HEK293 (cell line): ENCODE data around the gene NOL9.

Experiments
- EGR2 ChIP-seq: fragments of 450-650 bp; formaldehyde crosslinking; IDR thresholded peaks from 2 replicates; pipeline ENCODE4 v1.5.1; 2016; ENCODE audit warnings: low read depth, missing biosample characterization, missing genetic modification characterization
- MZF1 ChIP-seq: fragments of 450-650 bp; formaldehyde crosslinking; IDR thresholded peaks from 2 replicates; pipeline ENCODE4 v1.5.1; 2017; ENCODE audit warnings: missing biosample characterization, missing genetic modification characterization, borderline replicate concordance
- TCF7L2 ChIP-seq: IDR thresholded peaks from 2 replicates; pipeline ENCODE4 v1.6.1; 2011; ENCODE audit warnings: low read depth, mild to moderate bottlenecking, inconsistent platforms, low read length, moderate library complexity, borderline replicate concordance
- ZNF121 ChIP-seq: fragments of 450-650 bp; formaldehyde crosslinking; IDR thresholded peaks from 2 replicates; pipeline ENCODE4 v1.5.1; 2016; ENCODE audit warnings: missing biosample characterization, missing genetic modification characterization
- ZNF221 ChIP-seq: fragments of 450-650 bp; formaldehyde crosslinking; IDR thresholded peaks from 2 replicates; pipeline ENCODE4 v1.5.1; 2017; ENCODE audit warnings: missing biosample characterization, missing genetic modification characterization, borderline replicate concordance
- ZNF292 ChIP-seq: fragments of 450-650 bp; formaldehyde crosslinking; IDR thresholded peaks from 2 replicates; pipeline ENCODE4 v1.5.1; 2016; ENCODE audit warnings: low read depth, missing biosample characterization, missing genetic modification characterization, borderline replicate concordance
- ZNF416 ChIP-seq: fragments of 450-650 bp; formaldehyde crosslinking; IDR thresholded peaks from 2 replicates; pipeline ENCODE4 v1.5.1; 2016; ENCODE audit warnings: missing biosample characterization, missing genetic modification characterization
- ZNF510 ChIP-seq: fragments of 450-650 bp; formaldehyde crosslinking; IDR thresholded peaks from 2 replicates; pipeline ENCODE4 v1.5.1; 2018; ENCODE audit warnings: mild to moderate bottlenecking, missing genetic modification characterization, missing biosample characterization; ENCODE audit not compliant: insufficient replicate concordance
- ZNF670 ChIP-seq: fragments of 450-650 bp; formaldehyde crosslinking; IDR thresholded peaks from 2 replicates; pipeline ENCODE4 v1.5.1; 2016; ENCODE audit warnings: missing biosample characterization, missing genetic modification characterization, low read depth
- TF ChIP-seq, protein P1 (sequence below): fragments of 450-650 bp; formaldehyde crosslinking; IDR thresholded peaks from 2 replicates; pipeline ENCODE4 v1.5.1; 2016; ENCODE audit warnings: missing biosample characterization, missing genetic modification characterization
- TF ChIP-seq, protein P2 (sequence below): fragments of 450-650 bp; formaldehyde crosslinking; IDR thresholded peaks from 2 replicates; pipeline ENCODE4 v1.5.1; 2016; ENCODE audit warnings: missing biosample characterization, missing genetic modification characterization
- TF ChIP-seq, protein P3 (sequence below): IDR thresholded peaks from 2 replicates; pipeline ENCODE4 v1.6.1; 2011; ENCODE audit warnings: mild to moderate bottlenecking, low read depth, low read length, borderline replicate concordance
- TF ChIP-seq, protein P4 (sequence below): fragments of 450-650 bp; formaldehyde crosslinking; IDR thresholded peaks from 2 replicates; pipeline ENCODE4 v1.5.1; 2016; ENCODE audit warnings: missing biosample characterization, missing genetic modification characterization
- TF ChIP-seq, protein P5 (sequence below): fragments of 450-650 bp; formaldehyde crosslinking; conservative IDR thresholded peaks from 2 replicates; pipeline ENCODE4 v1.5.1; 2016; ENCODE audit warnings: low read depth, missing biosample characterization, missing genetic modification characterization

DNA sequence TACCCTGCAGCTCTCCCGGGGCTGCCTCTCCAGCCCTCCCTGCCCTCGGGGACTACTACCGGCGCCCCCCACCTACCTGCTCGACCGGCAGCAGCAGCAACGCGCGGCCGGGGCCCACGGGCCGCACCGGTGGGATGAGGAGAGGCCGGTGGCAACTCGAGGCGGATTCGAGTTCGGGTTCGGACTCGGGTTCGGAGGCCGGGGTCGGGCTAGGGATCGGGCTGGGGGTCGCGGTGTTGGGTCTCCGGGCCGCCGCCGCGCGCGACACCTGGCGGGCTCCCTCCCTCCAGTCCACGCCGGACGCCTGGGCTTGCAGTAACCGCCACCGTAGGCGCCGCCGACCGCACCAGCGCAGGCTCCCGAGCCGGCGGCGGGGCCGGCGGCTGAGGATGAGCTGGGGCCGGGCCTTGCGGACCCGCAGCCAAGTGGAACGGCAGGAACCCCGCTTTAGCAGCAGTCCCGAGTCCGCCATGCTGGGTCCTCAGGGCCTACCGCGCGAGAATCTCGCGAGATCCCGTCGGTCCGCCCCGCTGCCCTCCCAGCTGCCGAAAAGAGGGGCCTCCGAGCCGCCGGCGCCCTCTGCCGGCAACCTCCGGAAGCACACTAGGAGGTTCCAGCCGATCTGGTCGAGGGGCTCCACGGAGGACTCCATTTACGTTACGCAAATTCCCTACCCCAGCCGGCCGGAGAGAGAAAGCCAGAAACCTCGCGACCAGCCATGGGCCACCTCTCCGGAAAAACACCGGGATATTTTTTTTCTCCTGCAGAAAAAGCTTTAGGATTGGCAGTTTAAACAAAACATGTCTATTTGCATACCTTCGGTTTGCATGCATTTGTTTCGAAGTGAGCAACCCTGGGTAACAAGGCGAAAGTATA, at the start of gene NOL9:
- TF ChIP-seq, protein P1, sequence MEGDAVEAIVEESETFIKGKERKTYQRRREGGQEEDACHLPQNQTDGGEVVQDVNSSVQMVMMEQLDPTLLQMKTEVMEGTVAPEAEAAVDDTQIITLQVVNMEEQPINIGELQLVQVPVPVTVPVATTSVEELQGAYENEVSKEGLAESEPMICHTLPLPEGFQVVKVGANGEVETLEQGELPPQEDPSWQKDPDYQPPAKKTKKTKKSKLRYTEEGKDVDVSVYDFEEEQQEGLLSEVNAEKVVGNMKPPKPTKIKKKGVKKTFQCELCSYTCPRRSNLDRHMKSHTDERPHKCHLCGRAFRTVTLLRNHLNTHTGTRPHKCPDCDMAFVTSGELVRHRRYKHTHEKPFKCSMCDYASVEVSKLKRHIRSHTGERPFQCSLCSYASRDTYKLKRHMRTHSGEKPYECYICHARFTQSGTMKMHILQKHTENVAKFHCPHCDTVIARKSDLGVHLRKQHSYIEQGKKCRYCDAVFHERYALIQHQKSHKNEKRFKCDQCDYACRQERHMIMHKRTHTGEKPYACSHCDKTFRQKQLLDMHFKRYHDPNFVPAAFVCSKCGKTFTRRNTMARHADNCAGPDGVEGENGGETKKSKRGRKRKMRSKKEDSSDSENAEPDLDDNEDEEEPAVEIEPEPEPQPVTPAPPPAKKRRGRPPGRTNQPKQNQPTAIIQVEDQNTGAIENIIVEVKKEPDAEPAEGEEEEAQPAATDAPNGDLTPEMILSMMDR (tag by site-specific recombination), result peak; percentile 93
- TF ChIP-seq, protein P2, sequence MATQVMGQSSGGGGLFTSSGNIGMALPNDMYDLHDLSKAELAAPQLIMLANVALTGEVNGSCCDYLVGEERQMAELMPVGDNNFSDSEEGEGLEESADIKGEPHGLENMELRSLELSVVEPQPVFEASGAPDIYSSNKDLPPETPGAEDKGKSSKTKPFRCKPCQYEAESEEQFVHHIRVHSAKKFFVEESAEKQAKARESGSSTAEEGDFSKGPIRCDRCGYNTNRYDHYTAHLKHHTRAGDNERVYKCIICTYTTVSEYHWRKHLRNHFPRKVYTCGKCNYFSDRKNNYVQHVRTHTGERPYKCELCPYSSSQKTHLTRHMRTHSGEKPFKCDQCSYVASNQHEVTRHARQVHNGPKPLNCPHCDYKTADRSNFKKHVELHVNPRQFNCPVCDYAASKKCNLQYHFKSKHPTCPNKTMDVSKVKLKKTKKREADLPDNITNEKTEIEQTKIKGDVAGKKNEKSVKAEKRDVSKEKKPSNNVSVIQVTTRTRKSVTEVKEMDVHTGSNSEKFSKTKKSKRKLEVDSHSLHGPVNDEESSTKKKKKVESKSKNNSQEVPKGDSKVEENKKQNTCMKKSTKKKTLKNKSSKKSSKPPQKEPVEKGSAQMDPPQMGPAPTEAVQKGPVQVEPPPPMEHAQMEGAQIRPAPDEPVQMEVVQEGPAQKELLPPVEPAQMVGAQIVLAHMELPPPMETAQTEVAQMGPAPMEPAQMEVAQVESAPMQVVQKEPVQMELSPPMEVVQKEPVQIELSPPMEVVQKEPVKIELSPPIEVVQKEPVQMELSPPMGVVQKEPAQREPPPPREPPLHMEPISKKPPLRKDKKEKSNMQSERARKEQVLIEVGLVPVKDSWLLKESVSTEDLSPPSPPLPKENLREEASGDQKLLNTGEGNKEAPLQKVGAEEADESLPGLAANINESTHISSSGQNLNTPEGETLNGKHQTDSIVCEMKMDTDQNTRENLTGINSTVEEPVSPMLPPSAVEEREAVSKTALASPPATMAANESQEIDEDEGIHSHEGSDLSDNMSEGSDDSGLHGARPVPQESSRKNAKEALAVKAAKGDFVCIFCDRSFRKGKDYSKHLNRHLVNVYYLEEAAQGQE (tag by site-specific recombination), result no peak
- TF ChIP-seq, protein P3, sequence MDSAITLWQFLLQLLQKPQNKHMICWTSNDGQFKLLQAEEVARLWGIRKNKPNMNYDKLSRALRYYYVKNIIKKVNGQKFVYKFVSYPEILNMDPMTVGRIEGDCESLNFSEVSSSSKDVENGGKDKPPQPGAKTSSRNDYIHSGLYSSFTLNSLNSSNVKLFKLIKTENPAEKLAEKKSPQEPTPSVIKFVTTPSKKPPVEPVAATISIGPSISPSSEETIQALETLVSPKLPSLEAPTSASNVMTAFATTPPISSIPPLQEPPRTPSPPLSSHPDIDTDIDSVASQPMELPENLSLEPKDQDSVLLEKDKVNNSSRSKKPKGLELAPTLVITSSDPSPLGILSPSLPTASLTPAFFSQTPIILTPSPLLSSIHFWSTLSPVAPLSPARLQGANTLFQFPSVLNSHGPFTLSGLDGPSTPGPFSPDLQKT, result no peak
- TF ChIP-seq MZF1 (no peak), ZNF121 (tag by site-specific recombination) (no peak), EGR2 (tag by site-specific recombination) (no peak), ZNF221 (tag by site-specific recombination) (no peak), ZNF670 (tag by site-specific recombination) (no peak), ZNF416 (tag by site-specific recombination) (no peak), ZNF510 (tag by site-specific recombination) (no peak), TCF7L2 (no peak), ZNF292 (tag by site-specific recombination) (no peak)
- TF ChIP-seq, protein P4, sequence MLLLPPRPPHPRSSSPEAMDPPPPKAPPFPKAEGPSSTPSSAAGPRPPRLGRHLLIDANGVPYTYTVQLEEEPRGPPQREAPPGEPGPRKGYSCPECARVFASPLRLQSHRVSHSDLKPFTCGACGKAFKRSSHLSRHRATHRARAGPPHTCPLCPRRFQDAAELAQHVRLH (tag by site-specific recombination), result peak; percentile 92
- TF ChIP-seq, protein P5, sequence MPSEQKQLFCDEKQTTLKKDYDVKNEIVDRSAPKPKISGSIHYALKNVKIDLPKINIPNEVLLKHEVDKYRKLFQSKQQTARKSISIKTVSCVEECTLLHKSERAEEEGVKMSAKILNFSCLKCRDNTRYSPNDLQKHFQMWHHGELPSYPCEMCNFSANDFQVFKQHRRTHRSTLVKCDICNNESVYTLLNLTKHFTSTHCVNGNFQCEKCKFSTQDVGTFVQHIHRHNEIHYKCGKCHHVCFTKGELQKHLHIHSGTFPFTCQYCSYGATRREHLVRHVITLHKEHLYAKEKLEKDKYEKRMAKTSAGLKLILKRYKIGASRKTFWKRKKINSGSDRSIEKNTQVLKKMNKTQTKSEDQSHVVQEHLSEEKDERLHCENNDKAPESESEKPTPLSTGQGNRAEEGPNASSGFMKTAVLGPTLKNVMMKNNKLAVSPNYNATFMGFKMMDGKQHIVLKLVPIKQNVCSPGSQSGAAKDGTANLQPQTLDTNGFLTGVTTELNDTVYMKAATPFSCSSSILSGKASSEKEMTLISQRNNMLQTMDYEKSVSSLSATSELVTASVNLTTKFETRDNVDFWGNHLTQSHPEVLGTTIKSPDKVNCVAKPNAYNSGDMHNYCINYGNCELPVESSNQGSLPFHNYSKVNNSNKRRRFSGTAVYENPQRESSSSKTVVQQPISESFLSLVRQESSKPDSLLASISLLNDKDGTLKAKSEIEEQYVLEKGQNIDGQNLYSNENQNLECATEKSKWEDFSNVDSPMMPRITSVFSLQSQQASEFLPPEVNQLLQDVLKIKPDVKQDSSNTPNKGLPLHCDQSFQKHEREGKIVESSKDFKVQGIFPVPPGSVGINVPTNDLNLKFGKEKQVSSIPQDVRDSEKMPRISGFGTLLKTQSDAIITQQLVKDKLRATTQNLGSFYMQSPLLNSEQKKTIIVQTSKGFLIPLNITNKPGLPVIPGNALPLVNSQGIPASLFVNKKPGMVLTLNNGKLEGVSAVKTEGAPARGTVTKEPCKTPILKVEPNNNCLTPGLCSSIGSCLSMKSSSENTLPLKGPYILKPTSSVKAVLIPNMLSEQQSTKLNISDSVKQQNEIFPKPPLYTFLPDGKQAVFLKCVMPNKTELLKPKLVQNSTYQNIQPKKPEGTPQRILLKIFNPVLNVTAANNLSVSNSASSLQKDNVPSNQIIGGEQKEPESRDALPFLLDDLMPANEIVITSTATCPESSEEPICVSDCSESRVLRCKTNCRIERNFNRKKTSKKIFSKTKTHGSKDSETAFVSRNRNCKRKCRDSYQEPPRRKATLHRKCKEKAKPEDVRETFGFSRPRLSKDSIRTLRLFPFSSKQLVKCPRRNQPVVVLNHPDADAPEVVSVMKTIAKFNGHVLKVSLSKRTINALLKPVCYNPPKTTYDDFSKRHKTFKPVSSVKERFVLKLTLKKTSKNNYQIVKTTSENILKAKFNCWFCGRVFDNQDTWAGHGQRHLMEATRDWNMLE (tag by site-specific recombination), result 0 out of 2 replicates have a peak, but pooled peaks have one; percentile 37
